Stomach (tissue), 9 donors: ENCODE results near the gene PRICKLE1. TPM values are rescaled to one million over a fixed set of nuclear protein-coding genes. Genes with fewer than 3 reads are reported as not detected.

Source experiments
- DNase-seq, 2 donors: peaks; one replicate each; pipeline versions ENCODE4 v3.0.0 to v3.0.0-alpha.2; 2013 to 2019
- H3K27ac ChIP-seq, 5 donors: fragments of 200-600 bp in 4 of 5; sonication (generic) in 4 of 5; one replicate each; pipeline ENCODE4 v1.5.1; 2013 to 2019; ENCODE audit warnings: mild to moderate bottlenecking in 1 of 5, moderate library complexity in 1 of 5
- H3K27me3 ChIP-seq, 3 donors: fragments of 200-600 bp; sonication (generic); one replicate each; pipeline ENCODE4 v1.5.1; 2017 to 2019; ENCODE audit warnings: mixed run types in 1 of 3
- H3K36me3 ChIP-seq, 4 donors: fragments of 200-600 bp; sonication (generic); 1 replicate in 3 of 4; 2 replicates in 1 of 4; pipeline ENCODE4 v1.5.1; 2016 to 2019
- H3K4me1 ChIP-seq, 4 donors: fragments of 200-600 bp; sonication (generic); one replicate each; pipeline ENCODE4 v1.5.1; 2016 to 2019
- H3K4me3 ChIP-seq, 4 donors: fragments of 200-600 bp; sonication (generic) in 3 of 4; one replicate each; pipeline ENCODE4 v1.5.1; 2016 to 2019; ENCODE audit warnings: mild to moderate bottlenecking in 1 of 4
- H3K9me3 ChIP-seq, 4 donors: fragments of 200-600 bp; sonication (generic); one replicate each; pipeline ENCODE4 v1.5.1; 2016 to 2019
- CTCF ChIP-seq, 7 experiments: fragments of 450-650 bp in 4 of 7; fragments of 200-600 bp in 3 of 7; sonication (generic) in 3 of 7; IDR thresholded peaks; one replicate each; pipeline ENCODE4 v1.5.1; 2016 to 2019; ENCODE audit warnings: antibody characterized with exemption in 7 of 7, control low read depth in 2 of 7, mild to moderate bottlenecking in 1 of 7
- EP300 ChIP-seq: sonication (generic); formaldehyde crosslinking; IDR thresholded peaks from one replicate; pipeline ENCODE4 v1.6.1; 2017; ENCODE audit warnings: antibody characterized with exemption
- POLR2A ChIP-seq, 4 donors: fragments of 450-650 bp; IDR thresholded peaks; one replicate each; pipeline ENCODE4 v1.6.1; 2016; ENCODE audit warnings: antibody characterized with exemption in 4 of 4, control low read depth in 2 of 4, mild to moderate bottlenecking in 1 of 4, moderate library complexity in 1 of 4
- POLR2AphosphoS5 ChIP-seq, 3 donors: sonication (generic); formaldehyde crosslinking; IDR thresholded peaks; one replicate each; pipeline ENCODE4 v1.6.1; 2016; ENCODE audit warnings: antibody characterized with exemption in 3 of 3
- WGBS, 5 donors: extraction: QIAGEN DNeasy Blood & Tissue Kit in 3 of 5; methylation state at CpG; one replicate each; pipeline versions ENCODE4 v1.1.5 to v1.1.7; 2013 to 2018; 5-methylcytosine and 5-hydroxymethylcytosine counted together
- intact Hi-C: fragments of 100-400 bp; cut with DNase I; formaldehyde crosslinking; loops from one replicate; pipeline ENCODE4 v1.15.1; 2023; ENCODE audit warnings: low total_unique reads
- polyA plus RNA-seq, 3 donors: library from polyadenylated mRNA; stranded (reverse); fragments of 200-250 nt; gene quantifications; one replicate each; pipeline ENCODE4 v1.2.3, GENCODE V29; 2013
- total RNA-seq, 5 donors: library from RNA; depleted of rRNA; stranded (reverse); fragments of >200 nt; gene quantifications; one replicate each; pipeline versions ENCODE4 v1.1.0 to v1.2.3, GENCODE V29; 2014 to 2016
- donor health status: healthy with polysubstance abuse.
- donor health status: Bipolar disorder and iron deficiency.
- donor health status: healthy.

Gene PRICKLE1
- total and polyA plus RNA-seq, 8 donors, result 0.80 to 15.1 (median 2.9) TPM

DNA sequence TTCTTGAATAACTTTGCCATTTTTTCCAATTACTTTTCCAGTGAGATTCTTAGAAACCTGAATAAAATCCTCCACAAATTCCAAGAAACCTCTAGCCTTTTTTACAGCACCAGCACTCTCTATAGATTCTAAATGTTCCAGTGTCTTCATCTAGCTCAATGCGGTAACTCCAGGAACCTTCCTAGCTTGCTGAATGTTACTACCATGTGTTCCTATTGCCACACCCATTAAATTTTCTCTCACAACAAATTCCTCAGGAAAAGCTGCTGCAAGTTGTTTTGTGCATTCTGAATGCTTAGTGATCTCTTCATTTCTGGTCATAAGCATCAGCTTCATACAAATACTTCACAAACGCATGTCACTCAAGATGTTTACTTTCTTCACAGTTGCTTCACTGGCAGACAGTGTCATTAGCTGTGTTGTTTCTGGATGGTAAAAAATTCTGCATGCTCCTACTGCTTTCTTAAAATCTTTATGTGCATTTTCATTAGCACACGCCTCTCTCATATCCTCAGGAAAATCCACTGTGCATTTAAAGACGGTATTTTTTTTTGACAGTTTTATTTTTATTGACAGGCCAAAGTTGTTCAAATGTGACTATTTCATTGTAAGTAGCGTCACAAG is 156.9 kb downstream of the PRICKLE1 start:
- intact Hi-C loops, result no loop called here
- no peak overlapping the region for H3K27ac ChIP-seq
- TF ChIP-seq EP300 (no peak), POLR2AphosphoS5 (IDR thresholded peaks at IDR 0.05) (no peak), POLR2A (IDR thresholded peaks at IDR 0.05) (no peak), CTCF (IDR thresholded peaks at IDR 0.05) (no peak)
- no peaks in the 10 kb centered on the region for H3K27me3 ChIP-seq
- no peak overlapping the region for H3K4me3 ChIP-seq
- H3K4me1 ChIP-seq, result no peaks in the 10 kb centered on the region
- DNase-seq, result no peak
- 94 to 97% (median 96%) methylated on average over 5 of the region's 5 CpGs for WGBS, 5 donors
- peaks cover 0 to 21% (median 12%) of the 10 kb centered on the region in 4 donors for H3K36me3 ChIP-seq
- H3K9me3 ChIP-seq, result no peaks in the 10 kb centered on the region

DNA sequence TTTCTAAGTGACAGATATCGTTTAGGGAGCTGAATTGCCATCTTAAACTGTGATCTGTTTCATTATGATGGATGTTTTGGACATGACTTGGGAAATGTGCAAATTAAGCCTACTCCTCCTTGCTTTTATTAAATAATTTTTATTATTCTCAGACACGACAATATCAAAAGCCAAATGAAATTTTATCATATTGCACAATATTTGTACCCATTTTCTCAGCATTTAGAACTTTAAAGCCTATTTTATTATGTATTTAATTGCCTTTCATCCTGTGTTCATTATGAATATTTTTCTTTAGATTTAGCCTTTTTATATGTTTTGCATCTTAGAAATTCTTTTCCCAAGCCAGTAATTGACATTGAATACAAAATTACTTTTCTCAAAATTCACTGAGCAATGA is 160.7 kb downstream of the PRICKLE1 start:
- H3K27ac ChIP-seq, result no peak overlapping the region
- no peak for DNase-seq
- H3K4me3 ChIP-seq, result no peak overlapping the region
- H3K4me1 ChIP-seq, result no peaks in the 10 kb centered on the region
- intact Hi-C loops, result no loop called here
- 68 to 98% (median 76%) methylated on average over 2 of the region's 2 CpGs for WGBS, 5 donors
- H3K9me3 ChIP-seq, result no peaks in the 10 kb centered on the region
- no peaks in the 10 kb centered on the region for H3K27me3 ChIP-seq
- peaks cover 0 to 21% (median 12%) of the 10 kb centered on the region in 4 donors for H3K36me3 ChIP-seq
- no peak for TF ChIP-seq POLR2A (IDR thresholded peaks at IDR 0.05)

DNA sequence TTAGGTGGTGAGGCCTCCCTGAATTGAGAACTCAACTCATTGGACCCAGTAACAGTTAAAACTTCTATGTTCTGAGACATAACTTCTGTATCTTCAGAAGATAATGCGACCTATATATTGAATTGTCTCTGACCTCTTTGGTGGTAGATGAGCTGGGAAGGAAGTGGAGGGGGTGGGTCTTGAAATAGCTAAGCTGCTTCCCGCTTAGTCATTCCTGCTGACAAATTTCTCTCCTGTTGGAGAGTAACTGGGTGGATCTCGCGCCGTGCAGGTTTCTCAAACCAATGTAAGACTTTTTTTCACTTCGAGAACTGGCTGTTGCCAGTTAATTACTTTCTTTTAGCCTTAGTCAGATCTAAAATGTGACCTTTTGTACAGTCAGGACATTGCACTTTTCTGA is 162.8 kb downstream of the PRICKLE1 start:
- intact Hi-C loops, result no loop called here
- Histone ChIP-seq H3K27me3 (no peaks in the 10 kb centered on the region), H3K4me3 (no peak overlapping the region), H3K27ac (no peak overlapping the region), H3K4me1 (peaks cover 0 to 10% (median 4%) of the 10 kb centered on the region in 4 donors), H3K36me3 (peaks cover 0 to 14% (median 7%) of the 10 kb centered on the region in 4 donors), H3K9me3 (no peaks in the 10 kb centered on the region)
- no peak for TF ChIP-seq POLR2A (IDR thresholded peaks at IDR 0.05)
- peak in 1 of 2 donors; percentile 8 for DNase-seq
- 80 to 86% (median 84%) methylated on average over 6 of the region's 6 CpGs for WGBS, 5 donors

DNA sequence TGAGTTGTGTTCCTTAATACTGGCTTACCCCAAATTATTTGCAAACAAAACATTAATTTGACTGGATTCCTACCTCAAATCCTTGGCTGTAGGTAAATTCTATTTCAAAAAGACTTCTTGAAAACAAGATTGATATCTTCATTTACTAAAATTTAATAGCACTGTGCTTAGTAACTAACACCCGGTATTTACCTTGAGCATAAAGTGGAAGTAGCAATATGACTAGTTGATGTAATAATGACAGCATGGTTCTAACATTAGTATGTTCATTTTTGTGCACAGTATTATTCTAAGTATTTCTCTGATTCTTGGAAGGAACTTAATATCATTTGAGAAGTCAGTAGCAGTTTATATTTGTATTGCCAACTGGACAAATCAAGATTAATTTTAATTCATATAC is 166.8 kb downstream of the PRICKLE1 start:
- TF ChIP-seq POLR2A (IDR thresholded peaks at IDR 0.05) (no peak), EP300 (no peak), POLR2AphosphoS5 (IDR thresholded peaks at IDR 0.05) (no peak), CTCF (IDR thresholded peaks at IDR 0.05) (no peak)
- Histone ChIP-seq H3K27me3 (no peaks in the 10 kb centered on the region), H3K4me3 (no peak overlapping the region), H3K36me3 (no peaks in the 10 kb centered on the region), H3K4me1 (peaks cover 0 to 12% (median 5%) of the 10 kb centered on the region in 4 donors), H3K9me3 (no peaks in the 10 kb centered on the region), H3K27ac (no peak overlapping the region)
- DNase-seq, result no peak
- intact Hi-C loops, result no loop called here
- WGBS, 5 donors, result 87 to 96% (median 91%) methylated on average over 1 of the region's 1 CpG

GRCh38 chr12:42421844-42422779 is 167.4 kb downstream of the PRICKLE1 start:
- Histone ChIP-seq H3K4me3 (no peak overlapping the region), H3K36me3 (no peaks in the 10 kb centered on the region), H3K4me1 (peaks cover 0 to 12% (median 5%) of the 10 kb centered on the region in 4 donors), H3K27me3 (no peaks in the 10 kb centered on the region), H3K9me3 (no peaks in the 10 kb centered on the region), H3K27ac (peak overlapping the region in 1 of 5 donors; percentile 16)
- intact Hi-C loops, result no loop called here
- peak in 1 of 2 donors; percentile 62 for DNase-seq
- WGBS, 5 donors, result 54 to 77% (median 64%) methylated on average over 3 of the region's 3 CpGs
- TF ChIP-seq POLR2AphosphoS5 (IDR thresholded peaks at IDR 0.05) (no peak), EP300 (no peak)
